HepG2 (cell line): ENCODE measurements around the gene RMI1.
"Not testable (repeated sequence)": the region's sequence is repeated elsewhere in the genome, so short reads cannot be mapped to it uniquely, and the experiment has no call there.

Source experiments
- CHD2 ChIP-seq: IDR thresholded peaks from 2 replicates; pipeline ENCODE4 v1.6.1; 2011; ENCODE audit warnings: low read depth, low read length, improper control_type of control experiment
- CREB1 ChIP-seq, 2 experiments: fragments of 450-650 bp in 1 of 2; IDR thresholded peaks; 2 replicates each; pipeline ENCODE4 v1.6.1; 2016 to 2017; ENCODE audit warnings: control low read depth in 1 of 2, mild to moderate bottlenecking in 1 of 2, missing compliant biosample characterization in 1 of 2, missing genetic modification characterization in 1 of 2
- HNF4A ChIP-seq: sonication (generic); formaldehyde crosslinking; IDR thresholded peaks from 2 replicates; pipeline ENCODE4 v1.4.0; 2020; ENCODE audit warnings: missing genetic modification reagents
- MTF1 ChIP-seq: sonication (generic); formaldehyde crosslinking; IDR thresholded peaks from 2 replicates; pipeline ENCODE4 v1.5.0; 2020; ENCODE audit warnings: missing genetic modification reagents
- NFATC3 ChIP-seq: sonication (generic); formaldehyde crosslinking; IDR thresholded peaks from 2 replicates; pipeline ENCODE4 v1.5.1; 2020; ENCODE audit warnings: mild to moderate bottlenecking, missing genetic modification reagents
- NFIC ChIP-seq: IDR thresholded peaks from 2 replicates; pipeline ENCODE4 v1.6.1; 2012; ENCODE audit warnings: mild to moderate bottlenecking, low read length, inconsistent platforms
- NR3C1 ChIP-seq: sonication (generic); formaldehyde crosslinking; IDR thresholded peaks from 2 replicates; pipeline ENCODE4 v1.4.0; 2020; ENCODE audit warnings: missing genetic modification reagents
- POLR2A ChIP-seq, 2 experiments: IDR thresholded peaks; 2 replicates each; pipeline ENCODE4 v1.6.1; 2011; ENCODE audit warnings: low read depth in 2 of 2, low read length in 2 of 2, mild to moderate bottlenecking in 1 of 2, moderate library complexity in 1 of 2; ENCODE audit not compliant: insufficient read depth in 1 of 2
- ZEB1 ChIP-seq: IDR thresholded peaks from 2 replicates; pipeline ENCODE4 v1.6.1; 2012; ENCODE audit warnings: mild to moderate bottlenecking, low read depth, inconsistent platforms; ENCODE audit not compliant: insufficient replicate concordance
- ZFP36 ChIP-seq: fragments of 150-350 bp; IDR thresholded peaks from 2 replicates; pipeline ENCODE4 v1.6.1; 2018; ENCODE audit warnings: borderline replicate concordance, low read length, low read depth; ENCODE audit not compliant: partially characterized antibody
- ZNF737 ChIP-seq: sonication (generic); formaldehyde crosslinking; IDR thresholded peaks from 2 replicates; pipeline ENCODE4 v1.5.0; 2020; ENCODE audit warnings: missing genetic modification reagents, mild to moderate bottlenecking, borderline replicate concordance
- TF ChIP-seq, protein P1 (sequence below): IDR thresholded peaks from 2 replicates; pipeline ENCODE4 v1.6.1; 2012; ENCODE audit warnings: inconsistent platforms

DNA sequence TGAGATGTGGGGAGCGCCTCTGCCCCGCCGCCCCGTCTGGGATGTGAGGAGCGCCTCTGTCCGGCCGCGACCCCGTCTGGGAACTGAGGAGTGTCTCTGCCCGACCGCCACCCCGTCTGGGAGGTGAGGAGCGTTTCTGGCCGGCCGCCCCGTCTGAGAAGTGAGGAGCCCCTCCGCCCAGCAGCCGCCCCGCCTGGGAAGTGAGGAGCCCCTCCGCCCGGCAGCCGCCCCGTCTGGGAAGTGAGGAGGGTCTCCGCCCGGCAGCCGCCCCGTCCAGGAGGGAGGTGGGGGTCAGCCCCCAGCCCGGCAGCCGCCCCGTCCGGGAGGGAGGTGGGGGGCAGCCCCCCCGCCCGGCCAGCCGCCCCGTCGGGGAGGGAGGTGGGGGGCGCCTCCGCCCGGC lies 32.5 kb upstream of the RMI1 start:
- not testable (repeated sequence) for TF ChIP-seq NFATC3; CHD2; ZNF737 (CRISPR knock-in tag); POLR2A (IDR thresholded peaks at IDR 0.05; ENCODE audit: insufficient read depth in 1 of 2, low read depth in 2 of 2, low read length in 2 of 2); ZEB1; ZFP36; CREB1 (IDR thresholded peaks at IDR 0.05); CREB1 (CRISPR knock-in tag; IDR thresholded peaks at IDR 0.05); NFIC; NR3C1 (CRISPR knock-in tag); MTF1 (CRISPR knock-in tag); HNF4A (CRISPR knock-in tag)
- TF ChIP-seq, protein P1, sequence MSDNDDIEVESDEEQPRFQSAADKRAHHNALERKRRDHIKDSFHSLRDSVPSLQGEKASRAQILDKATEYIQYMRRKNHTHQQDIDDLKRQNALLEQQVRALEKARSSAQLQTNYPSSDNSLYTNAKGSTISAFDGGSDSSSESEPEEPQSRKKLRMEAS: not testable (repeated sequence)
